GM12878 (cell line): ENCODE data around the gene AFF2. TPM values are rescaled to one million over a fixed set of nuclear protein-coding genes. Genes with fewer than 3 reads are reported as not detected.

Experiments
- ATAC-seq: fragments of 200-7000 bp; cut with Tn5 transposase; 3 replicates; pipeline ENCODE4 v1.9.1; 2020; ENCODE audit warnings: mild to moderate bottlenecking, moderate library complexity
- BruUV-seq: library from RNA; stranded (reverse); fragments of 400-500 nt; replicated peaks from 2 replicates; lab custom pipeline; 2021; lab: Mats Ljungman, UMichigan
- CTCF ChIA-PET: fragments of 300-600 bp; sonication (Branson Sonifier 250); formaldehyde crosslinking; extraction: SDS; loops from one replicate; lab custom pipeline; 2021; ENCODE audit warnings: inconsistent platforms; lab: Yijun Ruan, JAX
- POLR2A ChIA-PET: fragments of 350-600 bp; formaldehyde crosslinking; extraction: SDS; loops from one replicate; lab custom pipeline; 2021; ENCODE audit warnings: inconsistent platforms; lab: Charles Lee
- RAD21 ChIA-PET: fragments of 300-600 bp; sonication (Branson Sonifier 250); formaldehyde crosslinking; loops from one replicate; lab custom pipeline; 2023; ENCODE audit warnings: antibody characterized with exemption; ENCODE audit not compliant: unreplicated experiment; lab: Charles Lee
- SMC1A ChIA-PET: fragments of 300-600 bp; sonication (Branson Sonifier 250); formaldehyde crosslinking; loops from one replicate; lab custom pipeline; 2023; ENCODE audit not compliant: unreplicated experiment, uncharacterized antibody; lab: Charles Lee
- DNase-seq: peaks from one replicate; pipeline ENCODE4 v3.0.0-alpha.2; 2011; ENCODE audit warnings: low read depth, low spot score
- FAIRE-seq: peaks from 3 replicates; lab custom pipeline; 2011; peaks lifted over from hg19 to GRCh38; lab: Jason Lieb, UNC
- H2AFZ ChIP-seq: 2 replicates; pipeline ENCODE4 v1.6.0; 2011; ENCODE audit warnings: low read depth, low read length, control low read depth; ENCODE audit not compliant: control insufficient read depth
- H3K27ac ChIP-seq: 2 replicates; pipeline ENCODE4 v1.5.1; 2011; ENCODE audit warnings: control low read depth; ENCODE audit not compliant: control insufficient read depth, insufficient read depth
- H3K27me3 ChIP-seq, 2 experiments: replicated peaks in 1 of 2; 2 replicates each; pipeline versions ENCODE4 v1.6.0 to v1.6.1; 2011; ENCODE audit warnings: low read length in 1 of 2; ENCODE audit not compliant: control insufficient read depth in 2 of 2, insufficient read depth in 2 of 2
- H3K36me3 ChIP-seq, 2 experiments: 2 replicates each; pipeline ENCODE4 v1.5.1; 2011; ENCODE audit warnings: low read length in 1 of 2; ENCODE audit not compliant: control insufficient read depth in 2 of 2, insufficient read depth in 2 of 2
- H3K4me1 ChIP-seq: 2 replicates; pipeline ENCODE4 v1.6.1; 2011; ENCODE audit warnings: mild to moderate bottlenecking, low read length, moderate library complexity, mixed read lengths; ENCODE audit not compliant: control insufficient read depth, insufficient read depth
- H3K4me2 ChIP-seq: 2 replicates; pipeline ENCODE4 v1.6.0; 2011; ENCODE audit warnings: control low read depth; ENCODE audit not compliant: control insufficient read depth, insufficient read depth
- H3K4me3 ChIP-seq: fragments of 200-600 bp; sonication (generic); 2 replicates; pipeline ENCODE4 v1.5.1; 2016
- H3K79me2 ChIP-seq: 2 replicates; pipeline ENCODE4 v1.6.0; 2011; ENCODE audit warnings: low read length; ENCODE audit not compliant: control insufficient read depth, insufficient read depth
- H3K9ac ChIP-seq: 2 replicates; pipeline ENCODE4 v1.8.0; 2011; ENCODE audit warnings: low read length, control low read depth, mixed read lengths; ENCODE audit not compliant: control insufficient read depth, insufficient read depth
- H3K9me3 ChIP-seq: replicated peaks from 3 replicates; pipeline ENCODE4 v1.5.1; 2011; ENCODE audit warnings: mild to moderate bottlenecking, low read length; ENCODE audit not compliant: control insufficient read depth, insufficient read depth
- H4K20me1 ChIP-seq: 2 replicates; pipeline ENCODE4 v1.6.0; 2011; ENCODE audit not compliant: control insufficient read depth, insufficient read depth
- HDGF ChIP-seq: fragments of 450-650 bp; IDR thresholded peaks from 2 replicates; pipeline ENCODE4 v1.6.1; 2016; ENCODE audit warnings: antibody characterized with exemption
- NFXL1 ChIP-seq: fragments of 450-650 bp; IDR thresholded peaks from 2 replicates; pipeline ENCODE4 v1.6.1; 2017; ENCODE audit warnings: antibody characterized with exemption, mild to moderate bottlenecking, borderline replicate concordance
- NR2C1 ChIP-seq: fragments of 450-650 bp; IDR thresholded peaks from 2 replicates; pipeline ENCODE4 v1.6.1; 2017; ENCODE audit warnings: antibody characterized with exemption, mild to moderate bottlenecking, moderate library complexity
- POLR2AphosphoS2 ChIP-seq: IDR thresholded peaks from 2 replicates; pipeline ENCODE4 v1.6.1; 2011; ENCODE audit warnings: low read depth, mild to moderate bottlenecking, low read length, improper control_type of control experiment, moderate library complexity
- RFX5 ChIP-seq: IDR thresholded peaks from 2 replicates; pipeline ENCODE4 v1.6.1; 2011; ENCODE audit warnings: low read depth, low read length, improper control_type of control experiment
- SUZ12 ChIP-seq: fragments of 200-600 bp; sonication (generic); IDR thresholded peaks from one replicate; pipeline ENCODE4 v1.6.1; 2018; ENCODE audit warnings: antibody characterized with exemption, mild to moderate bottlenecking; ENCODE audit not compliant: unreplicated experiment
- WGBS: methylation state at CpG from one replicate; pipeline ENCODE4 v1.1.6; 2016; ENCODE audit warnings: low lambda C conversion rate; ENCODE audit not compliant: insufficient replicate concordance, insufficient coverage; ENCODE audit errors: missing lambda C conversion rate; 5-methylcytosine and 5-hydroxymethylcytosine counted together
- in situ Hi-C: fragments of 300-500 bp; cut with MboI; formaldehyde crosslinking; loops from 9 replicates; pipeline ENCODE4 v1.14.3; 2018; ENCODE audit warnings: mixed read lengths
- intact Hi-C: fragments of 100-400 bp; cut with micrococcal nuclease; formaldehyde crosslinking; loops from one replicate; pipeline ENCODE4 v1.14.2; 2022; ENCODE audit not compliant: unreplicated experiment
- polyA plus RNA-seq, 11 experiments: library from polyadenylated mRNA; depleted of rRNA in 4 of 11; unstranded in 6 of 11; stranded (reverse) in 5 of 11; fragments of >200 nt; fragmentation: Nextera tagmentation in 4 of 11; fragmentation: Illumina TruSeq in 1 of 11; extraction: Ambion mirVana in 4 of 11; extraction: Trizol in 1 of 11; gene quantifications; 1 replicate in 1 of 11; 2 replicates in 10 of 11; pipeline versions ENCODE4 v1.2.1 to v1.2.3, GENCODE V29; 2011 to 2016; ENCODE audit warnings: inconsistent platforms in 2 of 11, missing spikeins in 2 of 11, low read depth in 1 of 11
- total RNA-seq, 4 experiments: library from RNA; depleted of rRNA in 3 of 4; stranded (reverse); fragments of >200 nt in 3 of 4; fragmentation: Illumina TruSeq in 1 of 4; extraction: Trizol in 1 of 4; gene quantifications; 2 replicates each; pipeline versions ENCODE4 v1.2.1 to v1.2.3, GENCODE V29; 2013 to 2021
- TF ChIP-seq, protein P1 (sequence below): fragments of 450-650 bp; IDR thresholded peaks from 2 replicates; pipeline ENCODE4 v1.6.1; 2017; ENCODE audit warnings: mild to moderate bottlenecking
- TF ChIP-seq, protein P2 (sequence below): fragments of 450-650 bp; formaldehyde crosslinking; IDR thresholded peaks from 2 replicates; pipeline ENCODE4 v1.5.0; 2022; ENCODE audit warnings: mild to moderate bottlenecking, missing genetic modification characterization
- TF ChIP-seq, protein P3 (sequence below): fragments of 450-650 bp; IDR thresholded peaks from 2 replicates; pipeline ENCODE4 v1.6.1; 2018; ENCODE audit warnings: borderline replicate concordance, mild to moderate bottlenecking; ENCODE audit not compliant: partially characterized antibody
- TF ChIP-seq, protein P4 (sequence below): fragments of 450-650 bp; IDR thresholded peaks from 2 replicates; pipeline ENCODE4 v1.6.1; 2016; ENCODE audit warnings: mild to moderate bottlenecking
- TF ChIP-seq, protein P5 (sequence below): fragments of 450-650 bp; IDR thresholded peaks from 2 replicates; pipeline ENCODE4 v1.6.1; 2017; ENCODE audit warnings: antibody characterized with exemption, mild to moderate bottlenecking, moderate library complexity

AFF2 gene
- total and polyA plus RNA-seq, 10 of the 15 experiments (the other 5 are each of a cell fraction or from before 2014, with no cell fraction given) = under 0.01 to 0.03 TPM; not detected in 8

DNA sequence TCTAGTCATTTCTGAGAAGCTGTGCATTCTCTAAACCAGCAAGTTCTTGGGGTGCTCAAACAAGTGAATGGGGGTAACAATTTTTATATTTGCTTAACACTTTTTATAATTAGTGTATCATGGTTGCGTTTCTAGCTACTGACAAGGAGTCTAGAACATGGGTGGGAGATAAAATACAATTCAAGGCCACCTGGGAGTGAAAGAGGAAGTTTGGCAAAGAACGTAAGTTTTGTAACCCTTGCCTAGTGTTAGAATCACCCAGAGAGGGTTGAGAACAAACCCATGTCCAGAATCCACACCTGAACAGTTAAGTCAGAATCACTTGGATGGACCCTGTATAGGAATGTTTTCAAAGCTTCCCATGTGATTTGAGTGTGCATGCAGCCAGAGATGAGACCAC, 92.7 kb downstream of the AFF2 start:
- no peak for FAIRE-seq
- no peaks in the 10 kb centered on the region for H4K20me1 ChIP-seq
- no peak overlapping the region for H2AFZ ChIP-seq
- SMC1A ChIA-PET = interaction anchor here (0.8 to 1.7 kb wide), 7 partner anchors 9 to 664 kb away, joined by 3 to 5 read pairs (median 4); no protein-coding TSS in a partner anchor
- TF ChIP-seq, protein P1, sequence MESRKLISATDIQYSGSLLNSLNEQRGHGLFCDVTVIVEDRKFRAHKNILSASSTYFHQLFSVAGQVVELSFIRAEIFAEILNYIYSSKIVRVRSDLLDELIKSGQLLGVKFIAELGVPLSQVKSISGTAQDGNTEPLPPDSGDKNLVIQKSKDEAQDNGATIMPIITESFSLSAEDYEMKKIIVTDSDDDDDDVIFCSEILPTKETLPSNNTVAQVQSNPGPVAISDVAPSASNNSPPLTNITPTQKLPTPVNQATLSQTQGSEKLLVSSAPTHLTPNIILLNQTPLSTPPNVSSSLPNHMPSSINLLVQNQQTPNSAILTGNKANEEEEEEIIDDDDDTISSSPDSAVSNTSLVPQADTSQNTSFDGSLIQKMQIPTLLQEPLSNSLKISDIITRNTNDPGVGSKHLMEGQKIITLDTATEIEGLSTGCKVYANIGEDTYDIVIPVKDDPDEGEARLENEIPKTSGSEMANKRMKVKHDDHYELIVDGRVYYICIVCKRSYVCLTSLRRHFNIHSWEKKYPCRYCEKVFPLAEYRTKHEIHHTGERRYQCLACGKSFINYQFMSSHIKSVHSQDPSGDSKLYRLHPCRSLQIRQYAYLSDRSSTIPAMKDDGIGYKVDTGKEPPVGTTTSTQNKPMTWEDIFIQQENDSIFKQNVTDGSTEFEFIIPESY = no peak
- TF ChIP-seq, protein P2, sequence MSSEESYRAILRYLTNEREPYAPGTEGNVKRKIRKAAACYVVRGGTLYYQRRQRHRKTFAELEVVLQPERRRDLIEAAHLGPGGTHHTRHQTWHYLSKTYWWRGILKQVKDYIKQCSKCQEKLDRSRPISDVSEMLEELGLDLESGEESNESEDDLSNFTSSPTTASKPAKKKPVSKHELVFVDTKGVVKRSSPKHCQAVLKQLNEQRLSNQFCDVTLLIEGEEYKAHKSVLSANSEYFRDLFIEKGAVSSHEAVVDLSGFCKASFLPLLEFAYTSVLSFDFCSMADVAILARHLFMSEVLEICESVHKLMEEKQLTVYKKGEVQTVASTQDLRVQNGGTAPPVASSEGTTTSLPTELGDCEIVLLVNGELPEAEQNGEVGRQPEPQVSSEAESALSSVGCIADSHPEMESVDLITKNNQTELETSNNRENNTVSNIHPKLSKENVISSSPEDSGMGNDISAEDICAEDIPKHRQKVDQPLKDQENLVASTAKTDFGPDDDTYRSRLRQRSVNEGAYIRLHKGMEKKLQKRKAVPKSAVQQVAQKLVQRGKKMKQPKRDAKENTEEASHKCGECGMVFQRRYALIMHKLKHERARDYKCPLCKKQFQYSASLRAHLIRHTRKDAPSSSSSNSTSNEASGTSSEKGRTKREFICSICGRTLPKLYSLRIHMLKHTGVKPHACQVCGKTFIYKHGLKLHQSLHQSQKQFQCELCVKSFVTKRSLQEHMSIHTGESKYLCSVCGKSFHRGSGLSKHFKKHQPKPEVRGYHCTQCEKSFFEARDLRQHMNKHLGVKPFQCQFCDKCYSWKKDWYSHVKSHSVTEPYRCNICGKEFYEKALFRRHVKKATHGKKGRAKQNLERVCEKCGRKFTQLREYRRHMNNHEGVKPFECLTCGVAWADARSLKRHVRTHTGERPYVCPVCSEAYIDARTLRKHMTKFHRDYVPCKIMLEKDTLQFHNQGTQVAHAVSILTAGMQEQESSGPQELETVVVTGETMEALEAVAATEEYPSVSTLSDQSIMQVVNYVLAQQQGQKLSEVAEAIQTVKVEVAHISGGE (CRISPR knock-in tag) = no peak
- TF ChIP-seq, protein P3, sequence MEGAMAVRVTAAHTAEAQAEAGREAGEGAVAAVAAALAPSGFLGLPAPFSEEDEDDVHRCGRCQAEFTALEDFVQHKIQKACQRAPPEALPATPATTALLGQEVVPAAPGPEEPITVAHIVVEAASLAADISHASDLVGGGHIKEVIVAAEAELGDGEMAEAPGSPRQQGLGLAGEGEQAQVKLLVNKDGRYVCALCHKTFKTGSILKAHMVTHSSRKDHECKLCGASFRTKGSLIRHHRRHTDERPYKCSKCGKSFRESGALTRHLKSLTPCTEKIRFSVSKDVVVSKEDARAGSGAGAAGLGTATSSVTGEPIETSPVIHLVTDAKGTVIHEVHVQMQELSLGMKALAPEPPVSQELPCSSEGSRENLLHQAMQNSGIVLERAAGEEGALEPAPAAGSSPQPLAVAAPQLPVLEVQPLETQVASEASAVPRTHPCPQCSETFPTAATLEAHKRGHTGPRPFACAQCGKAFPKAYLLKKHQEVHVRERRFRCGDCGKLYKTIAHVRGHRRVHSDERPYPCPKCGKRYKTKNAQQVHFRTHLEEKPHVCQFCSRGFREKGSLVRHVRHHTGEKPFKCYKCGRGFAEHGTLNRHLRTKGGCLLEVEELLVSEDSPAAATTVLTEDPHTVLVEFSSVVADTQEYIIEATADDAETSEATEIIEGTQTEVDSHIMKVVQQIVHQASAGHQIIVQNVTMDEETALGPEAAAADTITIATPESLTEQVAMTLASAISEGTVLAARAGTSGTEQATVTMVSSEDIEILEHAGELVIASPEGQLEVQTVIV = no peak
- TF ChIP-seq, protein P4, sequence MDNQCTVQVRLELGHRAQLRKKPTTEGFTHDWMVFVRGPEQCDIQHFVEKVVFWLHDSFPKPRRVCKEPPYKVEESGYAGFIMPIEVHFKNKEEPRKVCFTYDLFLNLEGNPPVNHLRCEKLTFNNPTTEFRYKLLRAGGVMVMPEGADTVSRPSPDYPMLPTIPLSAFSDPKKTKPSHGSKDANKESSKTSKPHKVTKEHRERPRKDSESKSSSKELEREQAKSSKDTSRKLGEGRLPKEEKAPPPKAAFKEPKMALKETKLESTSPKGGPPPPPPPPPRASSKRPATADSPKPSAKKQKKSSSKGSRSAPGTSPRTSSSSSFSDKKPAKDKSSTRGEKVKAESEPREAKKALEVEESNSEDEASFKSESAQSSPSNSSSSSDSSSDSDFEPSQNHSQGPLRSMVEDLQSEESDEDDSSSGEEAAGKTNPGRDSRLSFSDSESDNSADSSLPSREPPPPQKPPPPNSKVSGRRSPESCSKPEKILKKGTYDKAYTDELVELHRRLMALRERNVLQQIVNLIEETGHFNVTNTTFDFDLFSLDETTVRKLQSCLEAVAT = no peak
- TF ChIP-seq NR2C1 (no peak), RFX5 (no peak), POLR2AphosphoS2 (no peak), HDGF (no peak), NFXL1 (no peak), SUZ12 (no peak)
- TF ChIP-seq, protein P5, sequence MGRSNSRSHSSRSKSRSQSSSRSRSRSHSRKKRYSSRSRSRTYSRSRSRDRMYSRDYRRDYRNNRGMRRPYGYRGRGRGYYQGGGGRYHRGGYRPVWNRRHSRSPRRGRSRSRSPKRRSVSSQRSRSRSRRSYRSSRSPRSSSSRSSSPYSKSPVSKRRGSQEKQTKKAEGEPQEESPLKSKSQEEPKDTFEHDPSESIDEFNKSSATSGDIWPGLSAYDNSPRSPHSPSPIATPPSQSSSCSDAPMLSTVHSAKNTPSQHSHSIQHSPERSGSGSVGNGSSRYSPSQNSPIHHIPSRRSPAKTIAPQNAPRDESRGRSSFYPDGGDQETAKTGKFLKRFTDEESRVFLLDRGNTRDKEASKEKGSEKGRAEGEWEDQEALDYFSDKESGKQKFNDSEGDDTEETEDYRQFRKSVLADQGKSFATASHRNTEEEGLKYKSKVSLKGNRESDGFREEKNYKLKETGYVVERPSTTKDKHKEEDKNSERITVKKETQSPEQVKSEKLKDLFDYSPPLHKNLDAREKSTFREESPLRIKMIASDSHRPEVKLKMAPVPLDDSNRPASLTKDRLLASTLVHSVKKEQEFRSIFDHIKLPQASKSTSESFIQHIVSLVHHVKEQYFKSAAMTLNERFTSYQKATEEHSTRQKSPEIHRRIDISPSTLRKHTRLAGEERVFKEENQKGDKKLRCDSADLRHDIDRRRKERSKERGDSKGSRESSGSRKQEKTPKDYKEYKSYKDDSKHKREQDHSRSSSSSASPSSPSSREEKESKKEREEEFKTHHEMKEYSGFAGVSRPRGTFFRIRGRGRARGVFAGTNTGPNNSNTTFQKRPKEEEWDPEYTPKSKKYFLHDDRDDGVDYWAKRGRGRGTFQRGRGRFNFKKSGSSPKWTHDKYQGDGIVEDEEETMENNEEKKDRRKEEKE = no peak
- POLR2A ChIA-PET = no interaction called here
- ATAC-seq = no peak
- no peaks in the 10 kb centered on the region for H3K27me3 ChIP-seq
- no peak for DNase-seq
- H3K36me3 ChIP-seq = no peaks in the 10 kb centered on the region
- CTCF ChIA-PET = interaction anchor here (1.0 to 1.4 kb wide), 2 partner anchors 16 to 63 kb away, joined by 3 to 5 read pairs; no protein-coding TSS in a partner anchor
- H3K4me3 ChIP-seq = no peak overlapping the region
- BruUV-seq = no TSS peak
- RAD21 ChIA-PET = no interaction called here
- H3K27ac ChIP-seq = no peak overlapping the region
- intact Hi-C loops = no loop called here
- no peaks in the 10 kb centered on the region for H3K79me2 ChIP-seq
- H3K9me3 ChIP-seq = no peaks in the 10 kb centered on the region
- no peak overlapping the region for H3K4me2 ChIP-seq
- no peak overlapping the region for H3K9ac ChIP-seq
- in situ Hi-C loops = no loop called here
- 21% methylated on average over 2 of the region's 2 CpGs for WGBS
- H3K4me1 ChIP-seq = no peaks in the 10 kb centered on the region
